Upper lobe of left lung (tissue), 6 donors: ENCODE results near the gene CALML5. TPM values are rescaled to one million over a fixed set of nuclear protein-coding genes. Genes with fewer than 3 reads are reported as not detected.

ENCODE experiments used
- ATAC-seq, 2 donors: fragments of 200-7000 bp; cut with Tn5 transposase; one replicate each; pipeline ENCODE4 v1.9.1; 2022; ENCODE audit warnings: mild to moderate bottlenecking in 2 of 2, moderate library complexity in 2 of 2; ENCODE audit not compliant: low FRiP score in 2 of 2
- DNase-seq, 2 donors: peaks; one replicate each; pipeline ENCODE4 v3.0.0-alpha.2; 2019 to 2020
- H3K27ac ChIP-seq, 4 donors: fragments of 200-600 bp; sonication (generic); one replicate each; pipeline ENCODE4 v1.5.1; 2016 to 2019
- H3K27me3 ChIP-seq, 4 donors: fragments of 200-600 bp; sonication (generic); one replicate each; pipeline ENCODE4 v1.5.1; 2017 to 2019
- H3K36me3 ChIP-seq, 4 donors: fragments of 200-600 bp; sonication (generic); one replicate each; pipeline ENCODE4 v1.5.1; 2016 to 2019
- H3K4me1 ChIP-seq, 4 donors: fragments of 200-600 bp; sonication (generic); one replicate each; pipeline ENCODE4 v1.5.1; 2018 to 2019
- H3K4me3 ChIP-seq, 4 donors: fragments of 200-600 bp; sonication (generic); one replicate each; pipeline ENCODE4 v1.5.1; 2017 to 2019; ENCODE audit warnings: mild to moderate bottlenecking in 2 of 4, moderate library complexity in 1 of 4
- H3K9me3 ChIP-seq, 4 donors: fragments of 200-600 bp; sonication (generic); one replicate each; pipeline ENCODE4 v1.5.1; 2018 to 2019
- CTCF ChIP-seq, 6 experiments: fragments of 450-650 bp in 4 of 6; fragments of 200-600 bp in 2 of 6; sonication (generic) in 2 of 6; IDR thresholded peaks; one replicate each; pipeline ENCODE4 v1.5.1; 2016 to 2019; ENCODE audit warnings: antibody characterized with exemption in 6 of 6
- EP300 ChIP-seq, 4 donors: sonication (generic); formaldehyde crosslinking; IDR thresholded peaks; one replicate each; pipeline ENCODE4 v1.5.1; 2017; ENCODE audit warnings: antibody characterized with exemption in 4 of 4, control low read depth in 2 of 4
- POLR2A ChIP-seq, 4 donors: fragments of 450-650 bp; IDR thresholded peaks; one replicate each; pipeline ENCODE4 v1.5.1; 2016 to 2017; ENCODE audit warnings: antibody characterized with exemption in 4 of 4, mild to moderate bottlenecking in 2 of 4
- POLR2AphosphoS5 ChIP-seq, 2 donors: sonication (generic); formaldehyde crosslinking; IDR thresholded peaks; one replicate each; pipeline ENCODE4 v1.5.1; 2017; ENCODE audit warnings: antibody characterized with exemption in 2 of 2
- WGBS, 2 donors: methylation state at CpG; one replicate each; pipeline ENCODE4 v1.1.5; 2017 to 2018; 5-methylcytosine and 5-hydroxymethylcytosine counted together
- total RNA-seq, 6 donors: library from RNA; depleted of rRNA in 4 of 6; stranded (reverse); fragments of >200 nt in 4 of 6; gene quantifications; one replicate each; pipeline versions ENCODE4 v1.1.0 to v1.2.1, GENCODE V29; 2016 to 2021
- donor health status: DM: no; HTN: no; CAD: no; lungs with moderate emphysema.
- donor health status: DM: no; HTN: yes; CAD: no; lungs with severe emphysema.

The CALML5 gene
- total RNA-seq, 6 donors from 2014 or later, result not detected

- no peak overlapping the region for H3K4me3 ChIP-seq
- H3K27ac ChIP-seq, result no peak overlapping the region
- H3K27me3 ChIP-seq, result no peaks in the 10 kb centered on the region
- no peak for TF ChIP-seq POLR2A (IDR thresholded peaks at IDR 0.05)
- TF ChIP-seq POLR2AphosphoS5 (IDR thresholded peaks at IDR 0.05), result no peak
- TF ChIP-seq CTCF (IDR thresholded peaks at IDR 0.05), result no peak
- TF ChIP-seq EP300 (IDR thresholded peaks at IDR 0.05), result no peak
- H3K4me1 ChIP-seq, result peaks cover 0 to 6% (median 2%) of the 10 kb centered on the region in 4 donors
- ATAC-seq (no peak), DNase-seq (no peak)
- H3K36me3 ChIP-seq, result no peaks in the 10 kb centered on the region
- 94 to 95% methylated on average over 25 of the region's 25 CpGs for WGBS, 2 donors
- no peaks in the 10 kb centered on the region for H3K9me3 ChIP-seq
These were observed 13.0 kb upstream of the CALML5 start for GRCh38 chr10:5512331-5512730.

- Histone ChIP-seq H3K27me3 (no peaks in the 10 kb centered on the region), H3K36me3 (no peaks in the 10 kb centered on the region), H3K27ac (no peak overlapping the region), H3K4me1 (peaks cover 0 to 10% (median 4%) of the 10 kb centered on the region in 4 donors), H3K9me3 (no peaks in the 10 kb centered on the region), H3K4me3 (no peak overlapping the region)
- ATAC-seq (no peak), DNase-seq (no peak)
- TF ChIP-seq POLR2AphosphoS5 (IDR thresholded peaks at IDR 0.05) (no peak), EP300 (IDR thresholded peaks at IDR 0.05) (no peak), CTCF (IDR thresholded peaks at IDR 0.05) (no peak), POLR2A (IDR thresholded peaks at IDR 0.05) (no peak)
- WGBS, 2 donors, result 93 to 94% methylated on average over 17 of the region's 17 CpGs
These were observed 12.5 kb upstream of the CALML5 start for GRCh38 chr10:5511885-5512280.

GRCh38 chr10:5511231-5511884 lies 12.0 kb upstream of the CALML5 start:
- H3K4me3 ChIP-seq, result no peak overlapping the region
- H3K4me1 ChIP-seq, result peaks cover 3 to 16% (median 4%) of the 10 kb centered on the region in 4 donors
- H3K27ac ChIP-seq, result no peak overlapping the region
- no peaks in the 10 kb centered on the region for H3K27me3 ChIP-seq
- TF ChIP-seq CTCF (IDR thresholded peaks at IDR 0.05), result no peak
- no peak for TF ChIP-seq POLR2AphosphoS5 (IDR thresholded peaks at IDR 0.05)
- TF ChIP-seq EP300 (IDR thresholded peaks at IDR 0.05), result no peak
- no peak for TF ChIP-seq POLR2A (IDR thresholded peaks at IDR 0.05)
- DNase-seq, result no peak
- no peaks in the 10 kb centered on the region for H3K36me3 ChIP-seq
- H3K9me3 ChIP-seq, result no peaks in the 10 kb centered on the region
- WGBS, 2 donors, result 92 to 94% methylated on average over 30 to 32 of the region's 32 CpGs
- no peak for ATAC-seq

- no peak for TF ChIP-seq EP300 (IDR thresholded peaks at IDR 0.05)
- TF ChIP-seq POLR2A (IDR thresholded peaks at IDR 0.05), result no peak
- TF ChIP-seq CTCF (IDR thresholded peaks at IDR 0.05), result no peak
- no peak for TF ChIP-seq POLR2AphosphoS5 (IDR thresholded peaks at IDR 0.05)
- Histone ChIP-seq H3K27ac (no peak overlapping the region), H3K4me1 (peaks cover 3 to 17% (median 6%) of the 10 kb centered on the region in 4 donors), H3K27me3 (no peaks in the 10 kb centered on the region), H3K9me3 (no peaks in the 10 kb centered on the region), H3K4me3 (no peak overlapping the region), H3K36me3 (no peaks in the 10 kb centered on the region)
- 64 to 70% methylated on average over 16 of the region's 16 CpGs for WGBS, 2 donors
- DNase-seq, result no peak
- ATAC-seq, result no peak
These were observed 11.1 kb upstream of the CALML5 start for GRCh38 chr10:5510281-5511072.
